ENCODE results near the gene TARS1. TPM values are rescaled to one million over a fixed set of nuclear protein-coding genes. Genes with fewer than 3 reads are reported as not detected.

Gene TARS1
- total RNA-seq, 1 donor from 2014 or later = 173 TPM

DNA sequence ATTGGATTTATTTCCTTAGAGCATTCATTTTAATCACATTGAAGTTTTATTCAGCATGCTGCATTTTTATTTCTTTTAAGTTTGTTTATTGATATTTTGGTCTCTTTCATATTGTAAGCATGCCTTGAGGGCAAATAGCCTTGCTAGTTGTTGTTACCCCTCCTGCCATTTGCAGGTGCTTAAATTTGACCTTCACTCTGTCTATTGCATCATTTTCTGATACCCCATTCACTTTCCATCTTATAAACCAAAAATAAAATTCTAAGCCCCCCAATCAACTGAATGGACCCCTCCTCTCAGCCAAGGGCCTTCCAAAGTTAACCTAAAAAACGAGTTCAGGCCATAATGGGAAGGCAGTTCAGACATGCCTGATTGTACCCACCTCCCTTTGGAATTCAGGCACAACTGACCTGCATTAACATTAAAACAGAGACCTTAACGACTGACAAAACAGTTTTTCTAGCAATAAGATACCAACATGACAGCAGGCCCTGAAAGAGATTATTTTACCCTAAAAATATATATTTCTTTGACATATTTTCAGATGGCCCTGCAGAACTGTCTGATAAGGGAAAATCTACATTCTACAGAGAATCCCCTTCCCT lies 32.1 kb downstream of the TARS1 start:
- Mint-ChIP-seq H3K27ac (ENCODE audit: unreplicated experiment) (no peak overlapping the region), H3K9me3 (ENCODE audit: unreplicated experiment) (no peaks in the 10 kb centered on the region), H3K27me3 (ENCODE audit: unreplicated experiment) (peaks cover 2% of the 10 kb centered on the region), H3K36me3 (ENCODE audit: unreplicated experiment) (peaks cover 3% of the 10 kb centered on the region), H3K4me3 (ENCODE audit: unreplicated experiment) (no peak overlapping the region), H3K4me1 (ENCODE audit: low read depth, unreplicated experiment) (no peaks in the 10 kb centered on the region)
- no peak for DNase-seq
- TF ChIP-seq, protein P1, sequence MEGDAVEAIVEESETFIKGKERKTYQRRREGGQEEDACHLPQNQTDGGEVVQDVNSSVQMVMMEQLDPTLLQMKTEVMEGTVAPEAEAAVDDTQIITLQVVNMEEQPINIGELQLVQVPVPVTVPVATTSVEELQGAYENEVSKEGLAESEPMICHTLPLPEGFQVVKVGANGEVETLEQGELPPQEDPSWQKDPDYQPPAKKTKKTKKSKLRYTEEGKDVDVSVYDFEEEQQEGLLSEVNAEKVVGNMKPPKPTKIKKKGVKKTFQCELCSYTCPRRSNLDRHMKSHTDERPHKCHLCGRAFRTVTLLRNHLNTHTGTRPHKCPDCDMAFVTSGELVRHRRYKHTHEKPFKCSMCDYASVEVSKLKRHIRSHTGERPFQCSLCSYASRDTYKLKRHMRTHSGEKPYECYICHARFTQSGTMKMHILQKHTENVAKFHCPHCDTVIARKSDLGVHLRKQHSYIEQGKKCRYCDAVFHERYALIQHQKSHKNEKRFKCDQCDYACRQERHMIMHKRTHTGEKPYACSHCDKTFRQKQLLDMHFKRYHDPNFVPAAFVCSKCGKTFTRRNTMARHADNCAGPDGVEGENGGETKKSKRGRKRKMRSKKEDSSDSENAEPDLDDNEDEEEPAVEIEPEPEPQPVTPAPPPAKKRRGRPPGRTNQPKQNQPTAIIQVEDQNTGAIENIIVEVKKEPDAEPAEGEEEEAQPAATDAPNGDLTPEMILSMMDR (IDR thresholded peaks at IDR 0.05; ENCODE audit: partially characterized antibody, unreplicated experiment) = no peak

DNA sequence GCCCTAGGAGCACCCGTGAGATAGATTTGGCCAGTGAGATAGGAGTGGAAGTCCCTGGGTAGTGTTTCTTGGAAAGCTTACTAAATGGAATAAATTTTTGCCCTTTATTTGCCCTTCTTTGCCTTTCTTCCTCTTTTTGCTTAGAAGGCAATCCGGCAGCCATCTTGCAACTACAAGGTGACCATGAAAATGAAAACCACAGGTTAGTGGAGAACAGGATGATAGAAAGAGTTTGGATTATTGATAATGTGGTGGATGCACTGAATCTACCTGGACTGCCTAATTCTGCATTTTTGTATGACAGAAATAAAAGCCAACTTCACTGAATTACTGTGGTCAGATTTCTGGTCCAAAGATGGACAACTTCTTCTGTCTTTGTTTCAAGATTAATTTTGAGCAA lies 33.2 kb downstream of the TARS1 start:
- H3K27me3 Mint-ChIP-seq (ENCODE audit: unreplicated experiment) = peaks cover 2% of the 10 kb centered on the region
- peaks cover 3% of the 10 kb centered on the region for H3K36me3 Mint-ChIP-seq (ENCODE audit: unreplicated experiment)
- no peak overlapping the region for H3K27ac Mint-ChIP-seq (ENCODE audit: unreplicated experiment)

DNA sequence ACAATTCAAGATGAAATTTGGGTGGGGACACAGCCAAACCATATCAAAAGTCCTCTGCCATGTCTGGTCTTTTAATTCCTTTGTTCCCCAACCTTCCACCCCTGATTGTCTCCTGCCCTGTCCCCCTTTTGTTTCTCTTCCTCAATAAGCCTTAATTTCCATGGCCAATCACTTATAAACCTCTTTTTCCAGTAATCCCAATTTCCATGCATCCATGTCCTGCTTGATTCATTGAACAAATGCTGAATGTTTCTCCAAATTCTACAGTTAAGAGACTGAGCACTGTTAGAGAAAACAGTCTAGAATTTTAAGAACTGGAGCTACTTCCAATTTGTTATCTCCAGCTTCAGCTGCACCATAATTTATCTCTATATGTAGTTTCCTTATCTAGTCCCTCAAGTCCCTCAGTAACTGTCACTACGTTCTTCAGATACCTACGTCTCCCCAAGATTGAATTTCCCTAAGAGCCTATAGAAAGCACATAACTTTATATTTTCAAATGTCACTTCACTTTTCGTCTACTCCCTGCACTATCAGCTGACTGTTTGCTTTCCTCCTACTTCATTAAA lies 34.2 kb downstream of the TARS1 start:
- Mint-ChIP-seq H3K27ac (ENCODE audit: unreplicated experiment) (no peak overlapping the region), H3K4me3 (ENCODE audit: unreplicated experiment) (no peak overlapping the region), H3K27me3 (ENCODE audit: unreplicated experiment) (peaks cover 2% of the 10 kb centered on the region), H3K9me3 (ENCODE audit: unreplicated experiment) (no peaks in the 10 kb centered on the region), H3K36me3 (ENCODE audit: unreplicated experiment) (peaks cover 3% of the 10 kb centered on the region), H3K4me1 (ENCODE audit: low read depth, unreplicated experiment) (no peaks in the 10 kb centered on the region)
- no peak for DNase-seq
- TF ChIP-seq, protein P1 (IDR thresholded peaks at IDR 0.05; ENCODE audit: partially characterized antibody, unreplicated experiment) = no peak

More for the DNA sequence above, 33.2 kb downstream of the TARS1 start:
- Mint-ChIP-seq H3K9me3 (ENCODE audit: unreplicated experiment) (no peaks in the 10 kb centered on the region), H3K4me1 (ENCODE audit: low read depth, unreplicated experiment) (no peaks in the 10 kb centered on the region), H3K4me3 (ENCODE audit: unreplicated experiment) (no peak overlapping the region)
- TF ChIP-seq, protein P1 (IDR thresholded peaks at IDR 0.05; ENCODE audit: partially characterized antibody, unreplicated experiment) = no peak
- no peak for DNase-seq

DNA sequence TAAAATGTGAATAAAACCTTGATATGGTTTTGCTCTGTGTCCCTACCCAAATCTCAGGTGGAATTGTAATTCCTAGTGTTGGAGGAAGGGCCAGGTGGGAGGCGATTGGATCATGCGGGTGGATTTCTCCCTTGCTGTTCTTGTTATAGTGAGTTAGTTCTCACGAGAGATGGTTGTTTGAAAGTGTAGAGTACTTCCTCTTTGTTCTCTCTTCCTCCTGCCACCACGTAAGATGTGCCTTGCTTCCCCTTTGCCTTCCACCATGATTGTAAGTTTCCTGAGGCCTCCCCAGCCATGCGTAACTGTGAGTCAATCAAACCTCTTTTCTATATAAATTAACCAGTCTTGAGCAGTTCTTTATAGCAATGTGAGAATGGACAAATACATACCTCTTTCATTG lies 34.9 kb downstream of the TARS1 start:
- H3K27ac Mint-ChIP-seq (ENCODE audit: unreplicated experiment) = no peak overlapping the region
- no peak overlapping the region for H3K4me3 Mint-ChIP-seq (ENCODE audit: unreplicated experiment)
- H3K9me3 Mint-ChIP-seq (ENCODE audit: unreplicated experiment) = no peaks in the 10 kb centered on the region
- peaks cover 2% of the 10 kb centered on the region for H3K27me3 Mint-ChIP-seq (ENCODE audit: unreplicated experiment)
- no peak for DNase-seq
- TF ChIP-seq, protein P1 (IDR thresholded peaks at IDR 0.05; ENCODE audit: partially characterized antibody, unreplicated experiment) = no peak
- H3K4me1 Mint-ChIP-seq (ENCODE audit: low read depth, unreplicated experiment) = no peaks in the 10 kb centered on the region
- H3K36me3 Mint-ChIP-seq (ENCODE audit: unreplicated experiment) = no peaks in the 10 kb centered on the region

DNA sequence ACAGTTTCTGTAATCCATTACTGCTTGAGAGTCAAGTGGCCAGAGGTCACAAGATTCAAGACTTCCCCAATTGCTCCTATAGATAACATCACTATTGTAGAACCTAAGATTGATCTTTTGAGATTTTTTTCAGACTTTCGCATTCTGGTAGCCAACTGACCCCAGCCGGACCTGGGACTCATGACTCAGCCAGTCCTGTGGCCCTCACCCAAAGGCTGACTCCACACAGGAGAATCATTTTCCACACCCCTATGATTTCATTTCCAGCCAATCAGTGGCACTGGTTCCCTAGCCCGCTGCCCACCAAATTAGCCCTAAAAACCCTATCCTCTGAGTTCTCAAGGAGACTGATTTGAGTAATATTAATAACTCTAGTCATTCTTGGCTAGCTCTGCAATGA lies 36.2 kb downstream of the TARS1 start:
- Mint-ChIP-seq H3K27me3 (ENCODE audit: unreplicated experiment) (peaks cover 2% of the 10 kb centered on the region), H3K36me3 (ENCODE audit: unreplicated experiment) (no peaks in the 10 kb centered on the region), H3K27ac (ENCODE audit: unreplicated experiment) (no peak overlapping the region), H3K4me3 (ENCODE audit: unreplicated experiment) (no peak overlapping the region), H3K4me1 (ENCODE audit: low read depth, unreplicated experiment) (no peaks in the 10 kb centered on the region), H3K9me3 (ENCODE audit: unreplicated experiment) (no peaks in the 10 kb centered on the region)
- TF ChIP-seq, protein P1 (IDR thresholded peaks at IDR 0.05; ENCODE audit: partially characterized antibody, unreplicated experiment) = no peak
- DNase-seq = no peak
